Hepatocyte (in vitro differentiated cells): ENCODE measurements around the gene CKAP2L. TPM values are rescaled to one million over a fixed set of nuclear protein-coding genes. Genes with fewer than 3 reads are reported as not detected.

Experiments used
- DNase-seq: peaks from one replicate; pipeline ENCODE4 v3.0.0-alpha.2; 2016; ENCODE audit warnings: low spot score
- H2AFZ ChIP-seq: fragments of 200-600 bp; sonication (generic); 2 replicates; pipeline ENCODE4 v1.6.0; 2016; ENCODE audit warnings: antibody characterized with exemption, mild to moderate bottlenecking
- H3K27ac ChIP-seq: fragments of 200-600 bp; sonication (generic); 2 replicates; pipeline ENCODE4 v1.5.1; 2016; ENCODE audit warnings: mild to moderate bottlenecking
- H3K27me3 ChIP-seq: fragments of 200-600 bp; sonication (generic); 2 replicates; pipeline ENCODE4 v1.6.1; 2016
- H3K36me3 ChIP-seq: fragments of 200-600 bp; sonication (generic); replicated peaks from 2 replicates; pipeline ENCODE4 v1.5.1; 2016; ENCODE audit warnings: low read depth; ENCODE audit not compliant: insufficient read depth
- H3K4me1 ChIP-seq: fragments of 200-600 bp; sonication (generic); 2 replicates; pipeline ENCODE4 v1.5.1; 2016; ENCODE audit warnings: mild to moderate bottlenecking, moderate library complexity; ENCODE audit not compliant: insufficient read depth
- H3K4me2 ChIP-seq: fragments of 200-600 bp; sonication (generic); 2 replicates; pipeline ENCODE4 v1.6.0; 2016
- H3K4me3 ChIP-seq: fragments of 200-600 bp; sonication (generic); 2 replicates; pipeline ENCODE4 v1.5.1; 2016; ENCODE audit warnings: mild to moderate bottlenecking
- H3K79me2 ChIP-seq: fragments of 200-600 bp; sonication (generic); 2 replicates; pipeline ENCODE4 v1.6.0; 2017; ENCODE audit warnings: mild to moderate bottlenecking
- H3K9me2 ChIP-seq: fragments of 200-600 bp; sonication (generic); replicated peaks from 2 replicates; pipeline ENCODE4 v1.6.0; 2017; ENCODE audit warnings: mild to moderate bottlenecking; ENCODE audit not compliant: insufficient read depth
- H3K9me3 ChIP-seq: fragments of 200-600 bp; sonication (generic); 2 replicates; pipeline ENCODE4 v1.5.1; 2016; ENCODE audit warnings: low read depth, mild to moderate bottlenecking
- H4K20me1 ChIP-seq: fragments of 200-600 bp; sonication (generic); 2 replicates; pipeline ENCODE4 v1.6.0; 2016; ENCODE audit warnings: mild to moderate bottlenecking; ENCODE audit not compliant: insufficient read depth, poor library complexity, severe bottlenecking
- CTCF ChIP-seq: fragments of 200-600 bp; sonication (generic); IDR thresholded peaks from 2 replicates; pipeline ENCODE4 v1.5.1; 2016; ENCODE audit warnings: antibody characterized with exemption, mild to moderate bottlenecking; ENCODE audit not compliant: poor library complexity
- EZH2 ChIP-seq: fragments of 200-600 bp; sonication (generic); IDR thresholded peaks from 2 replicates; pipeline ENCODE4 v1.6.1; 2016; ENCODE audit warnings: antibody characterized with exemption, mild to moderate bottlenecking, borderline replicate concordance
- EZH2phosphoT487 ChIP-seq: fragments of 200-600 bp; sonication (generic); IDR thresholded peaks from one replicate; pipeline ENCODE4 v1.6.1; 2018; ENCODE audit warnings: antibody characterized with exemption, mild to moderate bottlenecking, low read depth, moderate library complexity; ENCODE audit not compliant: unreplicated experiment, severe bottlenecking
- WGBS: methylation state at CpG from one replicate; pipeline ENCODE4 v1.1.6; 2016; ENCODE audit warnings: low lambda C conversion rate; ENCODE audit errors: missing lambda C conversion rate; 5-methylcytosine and 5-hydroxymethylcytosine counted together
- polyA plus RNA-seq: library from polyadenylated mRNA; unstranded; fragments of >200 nt; fragmentation: Nextera tagmentation; extraction: Ambion mirVana; gene quantifications from 2 replicates; pipeline ENCODE4 v1.2.1, GENCODE V29; 2016
- total RNA-seq: library from RNA; depleted of rRNA; stranded (reverse); fragments of >200 nt; gene quantifications from 2 replicates; pipeline ENCODE4 v1.2.3, GENCODE V29; 2014

CKAP2L gene
- total and polyA plus RNA-seq, 2 experiments from 2014 or later = 7.2 to 8.1 TPM

GRCh38 chr2:112713585-112713925, 50.9 kb downstream of the CKAP2L start:
- Histone ChIP-seq H2AFZ (no peak overlapping the region), H3K9me2 (no peaks in the 10 kb centered on the region), H3K27ac (no peak overlapping the region), H3K27me3 (no peaks in the 10 kb centered on the region), H3K4me1 (no peaks in the 10 kb centered on the region), H3K79me2 (no peaks in the 10 kb centered on the region), H3K9me3 (no peaks in the 10 kb centered on the region), H3K4me3 (no peak overlapping the region), H4K20me1 (no peaks in the 10 kb centered on the region), H3K36me3 (no peaks in the 10 kb centered on the region), H3K4me2 (no peak overlapping the region)
- TF ChIP-seq CTCF (no peak), EZH2phosphoT487 (no peak), EZH2 (no peak)
- DNase-seq = no peak
- WGBS = 84% methylated on average over 7 of the region's 7 CpGs

- no peak for DNase-seq
- H3K9me3 ChIP-seq = no peaks in the 10 kb centered on the region
- no peak overlapping the region for H2AFZ ChIP-seq
- no peak overlapping the region for H3K4me3 ChIP-seq
- H3K9me2 ChIP-seq = no peaks in the 10 kb centered on the region
- no peak overlapping the region for H3K27ac ChIP-seq
- H4K20me1 ChIP-seq = no peaks in the 10 kb centered on the region
- no peaks in the 10 kb centered on the region for H3K79me2 ChIP-seq
- WGBS = 79% methylated on average over 17 of the region's 17 CpGs
- no peaks in the 10 kb centered on the region for H3K36me3 ChIP-seq
- H3K4me1 ChIP-seq = no peaks in the 10 kb centered on the region
- TF ChIP-seq EZH2 = no peak
- TF ChIP-seq EZH2phosphoT487 = no peak
- no peak for TF ChIP-seq CTCF
- no peak overlapping the region for H3K4me2 ChIP-seq
- H3K27me3 ChIP-seq = no peaks in the 10 kb centered on the region
Observed at GRCh38 chr2:112712903-112713584, 51.4 kb downstream of the CKAP2L start.

- 92% methylated on average over 3 of the region's 3 CpGs for WGBS
Observed at GRCh38 chr2:112712465-112712864, 51.9 kb downstream of the CKAP2L start.

More at GRCh38 chr2:112712465-112712864, 51.9 kb downstream of the CKAP2L start:
- Histone ChIP-seq H3K4me1 (no peaks in the 10 kb centered on the region), H2AFZ (no peak overlapping the region), H3K79me2 (no peaks in the 10 kb centered on the region), H3K27me3 (no peaks in the 10 kb centered on the region), H3K27ac (no peak overlapping the region), H3K36me3 (no peaks in the 10 kb centered on the region), H3K4me2 (no peak overlapping the region), H3K4me3 (no peak overlapping the region), H3K9me2 (no peaks in the 10 kb centered on the region), H3K9me3 (no peaks in the 10 kb centered on the region), H4K20me1 (no peaks in the 10 kb centered on the region)
- DNase-seq = no peak
- no peak for TF ChIP-seq CTCF
- no peak for TF ChIP-seq EZH2
- TF ChIP-seq EZH2phosphoT487 = no peak
